T-cell (primary cell): ENCODE results near the gene BRAT1. TPM values are rescaled to one million over a fixed set of nuclear protein-coding genes. Genes with fewer than 3 reads are reported as not detected.

Experiments used
- ATAC-seq, 4 experiments: fragments of 200-7000 bp in 3 of 4; fragments of 150-1000 bp in 1 of 4; cut with Tn5 transposase; replicated peaks in 1 of 4; 1 replicate in 3 of 4; 2 replicates in 1 of 4; pipeline ENCODE4 v1.10.0; 2021; ENCODE audit warnings: moderate library complexity in 3 of 4, mild to moderate bottlenecking in 2 of 4, moderate number of reproducible peaks in 1 of 4
- CTCF ChIA-PET, 2 donors: fragments of 300-600 bp; sonication (Branson Sonifier 250); formaldehyde crosslinking; loops; one replicate each; lab custom pipeline; 2022; ENCODE audit warnings: antibody characterized with exemption in 2 of 2; lab: Charles Lee
- POLR2A ChIA-PET, 2 donors: fragments of 300-600 bp; sonication (Branson Sonifier 250); formaldehyde crosslinking; loops; one replicate each; lab custom pipeline; 2022; ENCODE audit warnings: antibody characterized with exemption in 2 of 2; lab: Charles Lee
- DNase-seq, 35 experiments: peaks; one replicate each; pipeline versions ENCODE4 v3.0.0 to v3.0.0-alpha.2; 2013 to 2023
- H3K27ac ChIP-seq: one replicate; pipeline ENCODE4 v1.5.1; 2013; ENCODE audit warnings: low read length
- H3K27me3 ChIP-seq, 2 experiments: replicated peaks in 1 of 2; 1 replicate in 1 of 2; 2 replicates in 1 of 2; pipeline versions ENCODE4 v1.6.1 to v1.7.0; 2013; ENCODE audit warnings: low read length in 1 of 2, mixed read lengths in 1 of 2; ENCODE audit not compliant: control insufficient read depth in 2 of 2, insufficient read depth in 2 of 2; ENCODE audit errors: extremely low read depth in 1 of 2
- H3K36me3 ChIP-seq, 2 donors: 1 replicate in 1 of 2; 2 replicates in 1 of 2; pipeline versions ENCODE4 v1.6.1 to v1.7.0; 2013; ENCODE audit warnings: low read length in 1 of 2; ENCODE audit not compliant: control insufficient read depth in 2 of 2, insufficient read depth in 1 of 2; ENCODE audit errors: extremely low read depth in 1 of 2
- H3K4me1 ChIP-seq, 2 experiments: 1 replicate in 1 of 2; 2 replicates in 1 of 2; pipeline versions ENCODE4 v1.6.1 to v1.7.0; 2013; ENCODE audit warnings: low read length in 2 of 2, mixed read lengths in 1 of 2; ENCODE audit not compliant: insufficient read depth in 2 of 2, control insufficient read depth in 1 of 2; ENCODE audit errors: extremely low read depth in 1 of 2
- H3K4me3 ChIP-seq, 2 donors: 1 replicate in 1 of 2; 2 replicates in 1 of 2; pipeline versions ENCODE4 v1.5.1 to v1.7.0; 2013; ENCODE audit warnings: mild to moderate bottlenecking in 2 of 2, low read length in 1 of 2, moderate library complexity in 1 of 2; ENCODE audit not compliant: control insufficient read depth in 1 of 2; ENCODE audit errors: extremely low read depth in 1 of 2
- H3K9me3 ChIP-seq: 2 replicates; pipeline ENCODE4 v1.7.0; 2013
- H3K27ac Mint-ChIP-seq, 2 donors: one replicate each; pipeline ENCODE4 v1.8.0; 2020 to 2021; ENCODE audit warnings: mild to moderate bottlenecking in 2 of 2, mixed read lengths in 2 of 2
- H3K27me3 Mint-ChIP-seq, 2 donors: one replicate each; pipeline ENCODE4 v1.8.0; 2021 to 2022; ENCODE audit warnings: mixed read lengths in 2 of 2
- H3K36me3 Mint-ChIP-seq: one replicate; pipeline ENCODE4 v1.8.0; 2021; ENCODE audit warnings: mixed read lengths
- H3K4me1 Mint-ChIP-seq, 3 donors: one replicate each; pipeline ENCODE4 v1.8.0; 2020 to 2022; ENCODE audit warnings: mixed read lengths in 3 of 3, mild to moderate bottlenecking in 1 of 3
- H3K4me3 Mint-ChIP-seq, 3 donors: one replicate each; pipeline ENCODE4 v1.8.0; 2020 to 2022; ENCODE audit warnings: mild to moderate bottlenecking in 3 of 3, mixed read lengths in 3 of 3, moderate library complexity in 3 of 3
- H3K9me3 Mint-ChIP-seq, 3 donors: one replicate each; pipeline ENCODE4 v1.8.0; 2020 to 2022; ENCODE audit warnings: mixed read lengths in 3 of 3
- WGBS: methylation state at CpG from one replicate; pipeline ENCODE4 v1.1.5; 2013; ENCODE audit warnings: missing lambda C conversion rate; ENCODE audit not compliant: insufficient coverage; 5-methylcytosine and 5-hydroxymethylcytosine counted together
- total RNA-seq, 35 experiments: library from RNA in 6 of 35; stranded (reverse) in 6 of 35; fragments of 120-200 nt in 1 of 35; gene quantifications; one replicate each; pipeline versions ENCODE4 v1.2.1 to v1.2.4 and lab custom pipeline; 2013 to 2026

The BRAT1 gene
- total RNA-seq, 5 donors from 2014 or later (not counting 1 experiment from before 2014, with no cell fraction given) = 23.6 to 46.2 (median 43.1) TPM

DNA sequence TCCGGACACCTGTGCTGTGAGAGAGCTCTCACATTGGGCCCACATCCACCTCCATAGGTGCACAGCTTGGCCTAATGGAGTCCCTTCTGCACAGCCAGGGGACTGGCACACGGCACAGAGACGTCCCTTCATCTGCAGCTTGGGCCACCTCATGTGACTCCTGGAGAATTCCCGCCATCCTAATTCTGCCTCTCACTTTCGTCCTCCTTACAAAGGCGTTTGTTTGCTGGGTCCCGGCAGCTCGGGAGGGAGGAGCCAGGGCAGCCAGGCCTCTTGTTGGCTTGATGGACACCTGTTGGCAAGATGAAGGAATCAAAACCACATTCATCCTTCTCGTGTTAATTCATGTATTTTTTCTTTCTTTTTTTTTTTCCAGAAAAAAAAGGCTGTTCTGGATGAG is 45.7 kb upstream of the BRAT1 start:
- H3K4me1 Mint-ChIP-seq = peaks cover 0 to 2% (median 0%) of the 10 kb centered on the region in 3 donors
- H3K4me1 ChIP-seq = no peaks in the 10 kb centered on the region
- H3K36me3 ChIP-seq = peaks cover 2 to 3% of the 10 kb centered on the region in 2 donors
- DNase-seq (no peak), ATAC-seq (no peak)
- no peaks in the 10 kb centered on the region for H3K9me3 ChIP-seq
- WGBS = 85% methylated on average over 4 of the region's 9 CpGs
- no peak overlapping the region for H3K27ac ChIP-seq
- peaks cover 16% of the 10 kb centered on the region for H3K36me3 Mint-ChIP-seq
- no peaks in the 10 kb centered on the region for H3K27me3 Mint-ChIP-seq
- no peak overlapping the region for H3K4me3 Mint-ChIP-seq
- H3K27ac Mint-ChIP-seq = no peak overlapping the region
- H3K9me3 Mint-ChIP-seq = no peaks in the 10 kb centered on the region
- CTCF ChIA-PET = no interaction called here
- POLR2A ChIA-PET = no interaction called here
- no peaks in the 10 kb centered on the region for H3K27me3 ChIP-seq
- no peak overlapping the region for H3K4me3 ChIP-seq

DNA sequence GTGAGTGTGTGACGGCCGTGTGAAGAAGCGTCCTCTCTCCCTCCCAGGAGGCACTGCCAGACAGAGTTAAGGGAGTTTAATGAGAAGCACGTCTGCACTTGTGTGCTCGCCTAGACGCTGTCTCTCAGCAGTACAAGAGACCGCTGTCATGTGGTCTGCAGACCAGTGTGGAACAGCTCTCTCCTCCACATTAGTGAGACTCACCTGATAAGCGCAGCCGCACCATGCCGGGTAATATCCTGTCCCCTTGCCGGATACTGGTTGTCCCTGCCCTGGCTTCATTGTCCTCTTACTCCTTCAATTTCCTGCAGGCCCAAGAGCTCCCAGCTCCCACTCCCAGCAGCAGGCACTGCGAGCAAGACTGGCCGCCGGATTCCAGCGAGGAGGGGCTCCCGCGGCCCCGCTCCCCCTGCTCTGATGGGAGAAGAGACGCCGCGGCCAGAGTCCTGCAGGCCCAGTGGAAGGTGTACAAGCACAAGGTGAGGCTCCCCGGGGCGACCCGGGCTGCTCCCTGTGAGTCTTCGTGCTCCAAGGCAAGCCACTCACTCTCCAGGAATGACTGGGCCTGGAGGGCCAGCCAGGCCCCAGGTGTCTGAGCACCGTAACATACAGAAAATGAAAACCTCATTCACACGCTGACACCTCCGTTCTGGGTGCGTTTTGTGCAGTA is 43.0 kb upstream of the BRAT1 start:
- no peak for ATAC-seq
- ChIA-PET POLR2A (no interaction called here), CTCF (no interaction called here)
- DNase-seq = no peak
- no peaks in the 10 kb centered on the region for H3K9me3 Mint-ChIP-seq
- peaks cover 25% of the 10 kb centered on the region for H3K36me3 Mint-ChIP-seq
- no peak overlapping the region for H3K27ac Mint-ChIP-seq
- no peak overlapping the region for H3K27ac ChIP-seq
- H3K4me3 Mint-ChIP-seq = no peak overlapping the region
- H3K36me3 ChIP-seq = peaks cover 3 to 11% of the 10 kb centered on the region in 2 donors
- H3K27me3 Mint-ChIP-seq = no peaks in the 10 kb centered on the region
- WGBS = 90% methylated on average over 18 of the region's 29 CpGs
- no peaks in the 10 kb centered on the region for H3K4me1 ChIP-seq
- peaks cover 0 to 2% (median 0%) of the 10 kb centered on the region in 3 donors for H3K4me1 Mint-ChIP-seq
- H3K9me3 ChIP-seq = no peaks in the 10 kb centered on the region
- no peak overlapping the region for H3K4me3 ChIP-seq
- no peaks in the 10 kb centered on the region for H3K27me3 ChIP-seq

DNA sequence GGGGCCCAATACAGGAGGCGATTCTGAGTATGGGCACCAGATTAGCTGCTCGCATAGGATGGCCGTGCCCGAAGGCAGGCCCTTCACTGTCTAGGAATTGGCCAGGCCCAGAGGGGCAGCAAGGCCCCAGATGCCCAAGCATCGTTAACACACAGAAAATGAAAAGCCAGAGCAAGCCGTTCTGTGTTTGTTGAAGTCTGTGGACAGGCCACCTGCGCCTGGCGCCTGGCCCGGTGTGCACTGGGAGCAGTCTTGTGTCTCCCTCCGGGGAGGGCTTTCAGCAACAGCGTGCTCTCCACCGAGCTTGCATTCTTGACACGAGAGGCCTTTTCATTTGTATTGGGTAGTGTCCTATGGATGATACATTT is 41.9 kb upstream of the BRAT1 start:
- ChIA-PET CTCF (no interaction called here), POLR2A (no interaction called here)
- H3K9me3 Mint-ChIP-seq = no peaks in the 10 kb centered on the region

DNA sequence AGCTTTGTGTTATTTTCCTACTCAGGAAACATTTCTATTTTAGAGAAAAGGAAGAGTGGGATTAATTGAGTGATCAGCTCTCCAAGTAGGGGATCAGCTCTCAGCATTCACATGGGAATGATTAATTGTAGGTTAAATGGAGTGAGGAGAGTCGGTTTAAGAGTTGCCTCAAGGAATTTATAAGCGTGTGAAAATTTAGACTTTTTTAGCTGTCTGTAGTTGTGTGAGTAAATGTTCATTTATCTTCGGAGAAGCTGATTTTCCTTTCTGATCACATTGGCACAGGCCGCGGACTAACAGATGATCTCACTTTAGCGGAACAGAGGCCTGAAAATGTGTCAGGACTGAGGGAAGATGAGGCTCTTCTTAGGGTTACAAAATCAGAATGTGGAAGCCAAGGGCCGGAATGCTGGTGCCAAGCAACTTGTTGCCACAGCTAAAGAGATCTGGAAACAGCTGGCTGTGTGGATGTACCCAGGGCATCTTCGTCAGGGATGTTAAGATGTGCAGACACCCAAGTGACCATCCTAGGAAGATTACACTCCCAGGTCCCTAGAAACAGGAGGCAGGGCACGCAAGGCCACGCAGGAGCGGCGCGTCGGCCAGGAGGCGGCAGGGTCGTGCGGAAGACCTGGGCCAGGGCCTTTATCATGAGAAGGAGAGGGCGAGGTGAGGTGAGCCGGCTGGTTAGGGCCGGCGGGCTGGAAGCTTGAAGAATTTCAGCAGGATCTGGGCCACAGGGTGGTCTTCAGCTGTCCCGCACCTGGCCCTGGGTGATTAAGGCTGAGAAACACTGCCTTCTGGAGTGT is 41.3 kb upstream of the BRAT1 start:
- H3K27ac Mint-ChIP-seq = no peak overlapping the region
- no peaks in the 10 kb centered on the region for H3K4me1 Mint-ChIP-seq
- H3K36me3 Mint-ChIP-seq = peaks cover 30% of the 10 kb centered on the region
- H3K9me3 Mint-ChIP-seq = no peaks in the 10 kb centered on the region
- ATAC-seq = no peak
- WGBS = 91% methylated on average over 18 of the region's 22 CpGs
- no peaks in the 10 kb centered on the region for H3K27me3 Mint-ChIP-seq
- no peaks in the 10 kb centered on the region for H3K4me1 ChIP-seq
- ChIA-PET CTCF (interaction anchor here in 1 of 2 donors (0.6 to 0.7 kb wide), 2 partner anchors 36 to 561 kb away, joined by 3 to 5 read pairs; no protein-coding TSS in a partner anchor), POLR2A (interaction anchor here in 1 of 2 donors (0.6 kb wide), 1 partner anchor 934 kb away, joined by 3 read pairs; no protein-coding TSS in a partner anchor)
- no peak overlapping the region for H3K4me3 Mint-ChIP-seq
- DNase-seq = no peak
- no peaks in the 10 kb centered on the region for H3K9me3 ChIP-seq
- H3K27ac ChIP-seq = no peak overlapping the region
- H3K4me3 ChIP-seq = no peak overlapping the region
- peaks cover 12 to 18% of the 10 kb centered on the region in 2 donors for H3K36me3 ChIP-seq
- H3K27me3 ChIP-seq = no peaks in the 10 kb centered on the region

More for the DNA sequence above, 41.9 kb upstream of the BRAT1 start:
- Histone ChIP-seq H3K36me3 (peaks cover 11 to 18% of the 10 kb centered on the region in 2 donors), H3K4me1 (no peaks in the 10 kb centered on the region), H3K9me3 (no peaks in the 10 kb centered on the region), H3K4me3 (no peak overlapping the region), H3K27me3 (no peaks in the 10 kb centered on the region), H3K27ac (no peak overlapping the region)
- Mint-ChIP-seq H3K4me1 (no peaks in the 10 kb centered on the region), H3K36me3 (peaks cover 29% of the 10 kb centered on the region), H3K27me3 (no peaks in the 10 kb centered on the region), H3K27ac (no peak overlapping the region), H3K4me3 (no peak overlapping the region)
- no peak for DNase-seq
- 95% methylated on average over 11 of the region's 13 CpGs for WGBS
- no peak for ATAC-seq

DNA sequence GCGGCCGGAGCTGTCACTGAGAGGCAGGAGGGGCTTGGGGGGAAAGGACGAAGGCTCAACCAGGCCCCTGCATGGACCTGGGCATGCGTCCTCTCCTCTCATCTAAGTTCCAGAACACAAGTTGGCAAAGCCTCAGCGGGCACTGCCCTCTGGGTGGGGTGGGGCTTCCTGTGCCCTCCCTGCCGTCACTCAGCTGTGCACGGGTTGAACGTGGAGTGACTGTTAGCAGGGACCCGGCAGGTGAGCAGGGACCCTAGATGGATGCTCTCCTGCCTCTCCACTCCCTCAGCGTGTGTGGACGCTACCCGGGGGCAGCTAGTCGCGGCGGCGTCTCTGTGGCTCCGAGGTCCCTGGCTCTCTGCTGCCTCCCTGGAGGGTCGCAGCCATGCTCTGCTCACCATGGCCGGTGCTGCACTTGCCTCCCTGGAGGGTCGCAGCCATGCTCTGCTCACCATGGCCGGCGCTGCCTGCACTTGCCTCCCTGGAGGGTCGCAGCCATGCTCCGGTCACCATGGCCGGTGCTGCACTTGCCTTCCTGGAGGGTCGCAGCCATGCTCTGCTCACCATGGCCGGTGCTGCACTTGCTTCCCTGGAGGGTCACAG is 40.0 kb upstream of the BRAT1 start:
- H3K4me3 Mint-ChIP-seq = no peak overlapping the region
- POLR2A ChIA-PET = no interaction called here
- H3K27ac ChIP-seq = no peak overlapping the region
- ATAC-seq = no peak
- WGBS = 88% methylated on average over 21 of the region's 27 CpGs
- H3K27me3 Mint-ChIP-seq = no peaks in the 10 kb centered on the region
- H3K27me3 ChIP-seq = no peaks in the 10 kb centered on the region
- H3K4me3 ChIP-seq = no peak overlapping the region
- H3K4me1 ChIP-seq = no peaks in the 10 kb centered on the region
- no peaks in the 10 kb centered on the region for H3K4me1 Mint-ChIP-seq
- no peak overlapping the region for H3K27ac Mint-ChIP-seq
- H3K9me3 ChIP-seq = no peaks in the 10 kb centered on the region
- no peaks in the 10 kb centered on the region for H3K9me3 Mint-ChIP-seq
- no peak for DNase-seq
- peaks cover 12 to 18% of the 10 kb centered on the region in 2 donors for H3K36me3 ChIP-seq
- H3K36me3 Mint-ChIP-seq = peaks cover 29% of the 10 kb centered on the region
- CTCF ChIA-PET = no interaction called here

DNA sequence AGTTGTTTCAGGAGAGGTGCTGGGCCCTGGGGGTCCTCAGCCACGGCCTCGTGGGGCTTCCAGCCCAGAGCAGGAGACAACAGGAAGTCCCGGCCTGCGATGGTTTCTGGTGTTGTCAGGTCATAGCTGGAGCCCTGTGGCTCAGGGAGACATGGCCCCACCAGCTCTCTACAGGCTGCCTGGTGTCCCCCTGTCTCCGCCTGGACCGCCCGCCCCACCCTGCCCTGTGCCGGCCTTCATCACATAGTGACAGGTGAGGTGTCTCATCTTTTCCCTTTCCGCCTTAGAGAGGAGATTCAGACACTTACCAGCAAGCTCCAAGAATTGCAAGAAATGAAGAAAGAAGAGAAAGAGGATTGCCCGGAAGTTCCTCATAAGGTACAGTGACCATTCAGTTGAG is 39.3 kb upstream of the BRAT1 start:
- peaks cover 12 to 16% of the 10 kb centered on the region in 2 donors for H3K36me3 ChIP-seq
- DNase-seq (no peak), ATAC-seq (no peak)
- Mint-ChIP-seq H3K27me3 (no peaks in the 10 kb centered on the region), H3K9me3 (no peaks in the 10 kb centered on the region), H3K4me1 (no peaks in the 10 kb centered on the region), H3K27ac (no peak overlapping the region), H3K36me3 (peaks cover 28% of the 10 kb centered on the region), H3K4me3 (no peak overlapping the region)
- 96% methylated on average over 4 of the region's 10 CpGs for WGBS
- CTCF ChIA-PET = no interaction called here
- H3K9me3 ChIP-seq = no peaks in the 10 kb centered on the region
- H3K4me3 ChIP-seq = no peak overlapping the region
- no peak overlapping the region for H3K27ac ChIP-seq
- no peaks in the 10 kb centered on the region for H3K27me3 ChIP-seq
- POLR2A ChIA-PET = no interaction called here
- H3K4me1 ChIP-seq = no peaks in the 10 kb centered on the region
